ENCODE measurements around the gene CCDC34.

Gene CCDC34

GRCh38 chr11:27398400-27398770, 35.4 kb upstream of the CCDC34 start:
- H3K27ac ChIP-seq = peak overlapping the region; percentile 96
- no peak for TF ChIP-seq CTCF (conservative IDR thresholded peaks at IDR 0.05)

GRCh38 chr11:27397624-27398399, 34.8 kb upstream of the CCDC34 start:
- TF ChIP-seq CTCF (conservative IDR thresholded peaks at IDR 0.05) = no peak
- peak overlapping the region; percentile 96 for H3K27ac ChIP-seq

GRCh38 chr11:27396259-27396839, 33.3 kb upstream of the CCDC34 start:
- H3K27ac ChIP-seq = peak overlapping the region; percentile 96
- no peak for TF ChIP-seq CTCF (conservative IDR thresholded peaks at IDR 0.05)

GRCh38 chr11:27395556-27396258, 32.7 kb upstream of the CCDC34 start:
- H3K27ac ChIP-seq = peak overlapping the region; percentile 96

GRCh38 chr11:27394781-27395228, 31.8 kb upstream of the CCDC34 start:
- TF ChIP-seq CTCF (conservative IDR thresholded peaks at IDR 0.05) = no peak
- peak overlapping the region; percentile 96 for H3K27ac ChIP-seq

More at GRCh38 chr11:27395556-27396258, 32.7 kb upstream of the CCDC34 start:
- no peak for TF ChIP-seq CTCF (conservative IDR thresholded peaks at IDR 0.05)

- H3K27ac ChIP-seq = peak overlapping the region; percentile 96
- TF ChIP-seq CTCF (conservative IDR thresholded peaks at IDR 0.05) = no peak
These were observed 29.5 kb upstream of the CCDC34 start for GRCh38 chr11:27392278-27393114.
